ENCODE measurements around the gene DDX46. TPM values are rescaled to one million over a fixed set of nuclear protein-coding genes. Genes with fewer than 3 reads are reported as not detected.
A peak's percentile ranks its signal among the peaks of the same experiment; 100 is the strongest.
"Not testable (repeated sequence)": the region's sequence is repeated elsewhere in the genome, so short reads cannot be mapped to it uniquely, and the experiment has no call there.

Gene DDX46
- total RNA-seq, 1 donor from 2014 or later = 73.2 TPM

DNA sequence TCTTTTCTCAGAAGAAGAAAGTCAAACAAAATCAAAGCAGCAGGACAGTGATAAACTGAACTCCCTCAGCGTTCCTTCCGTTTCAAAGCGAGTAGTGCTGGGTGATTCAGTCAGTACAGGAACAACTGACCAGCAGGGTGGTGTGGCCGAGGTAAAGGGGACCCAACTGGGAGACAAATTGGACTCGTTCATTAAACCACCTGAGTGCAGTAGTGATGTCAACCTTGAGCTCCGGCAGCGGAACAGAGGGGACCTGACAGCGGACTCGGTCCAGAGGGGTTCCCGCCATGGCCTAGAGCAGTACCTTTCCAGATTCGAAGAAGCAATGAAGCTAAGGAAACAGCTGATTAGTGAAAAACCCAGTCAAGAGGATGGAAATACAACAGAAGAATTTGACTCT, 17.5 kb upstream of the DDX46 start:
- Mint-ChIP-seq H3K36me3 (ENCODE audit: insufficient read depth) (peaks cover 7% of the 10 kb centered on the region), H3K27me3 (no peaks in the 10 kb centered on the region), H3K4me1 (ENCODE audit: low read depth) (peaks cover 12% of the 10 kb centered on the region), H3K4me3 (ENCODE audit: low read depth) (no peak overlapping the region), H3K9me3 (ENCODE audit: low read depth) (no peaks in the 10 kb centered on the region), H3K27ac (peak overlapping the region; percentile 52)
- no peak for DNase-seq (ENCODE audit: low spot score, unreplicated experiment)
- TF ChIP-seq, protein P1, sequence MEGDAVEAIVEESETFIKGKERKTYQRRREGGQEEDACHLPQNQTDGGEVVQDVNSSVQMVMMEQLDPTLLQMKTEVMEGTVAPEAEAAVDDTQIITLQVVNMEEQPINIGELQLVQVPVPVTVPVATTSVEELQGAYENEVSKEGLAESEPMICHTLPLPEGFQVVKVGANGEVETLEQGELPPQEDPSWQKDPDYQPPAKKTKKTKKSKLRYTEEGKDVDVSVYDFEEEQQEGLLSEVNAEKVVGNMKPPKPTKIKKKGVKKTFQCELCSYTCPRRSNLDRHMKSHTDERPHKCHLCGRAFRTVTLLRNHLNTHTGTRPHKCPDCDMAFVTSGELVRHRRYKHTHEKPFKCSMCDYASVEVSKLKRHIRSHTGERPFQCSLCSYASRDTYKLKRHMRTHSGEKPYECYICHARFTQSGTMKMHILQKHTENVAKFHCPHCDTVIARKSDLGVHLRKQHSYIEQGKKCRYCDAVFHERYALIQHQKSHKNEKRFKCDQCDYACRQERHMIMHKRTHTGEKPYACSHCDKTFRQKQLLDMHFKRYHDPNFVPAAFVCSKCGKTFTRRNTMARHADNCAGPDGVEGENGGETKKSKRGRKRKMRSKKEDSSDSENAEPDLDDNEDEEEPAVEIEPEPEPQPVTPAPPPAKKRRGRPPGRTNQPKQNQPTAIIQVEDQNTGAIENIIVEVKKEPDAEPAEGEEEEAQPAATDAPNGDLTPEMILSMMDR (IDR thresholded peaks at IDR 0.05; ENCODE audit: unreplicated experiment) = no peak

DNA sequence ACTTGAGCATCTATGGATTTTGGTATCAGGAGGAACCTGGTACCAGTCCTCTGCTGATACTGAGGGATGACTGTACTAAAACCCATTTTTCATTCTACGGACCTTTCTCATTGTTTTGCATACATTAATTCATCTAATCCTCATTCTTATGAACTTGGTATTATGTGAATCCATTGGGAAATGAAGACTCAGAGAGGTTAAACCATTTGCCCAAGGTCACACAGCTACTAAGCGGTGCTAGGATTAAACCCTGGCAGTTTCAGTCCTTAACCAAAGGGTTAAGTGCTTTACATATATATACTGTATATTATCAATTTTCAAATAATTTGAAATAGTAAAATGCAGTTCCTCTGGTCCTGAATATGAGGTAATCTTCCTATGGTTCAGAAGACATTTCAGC, 16.4 kb upstream of the DDX46 start:
- TF ChIP-seq, protein P1 (IDR thresholded peaks at IDR 0.05; ENCODE audit: unreplicated experiment) = no peak
- peaks cover 7% of the 10 kb centered on the region for H3K36me3 Mint-ChIP-seq (ENCODE audit: insufficient read depth)
- no peak for DNase-seq (ENCODE audit: low spot score, unreplicated experiment)
- H3K4me1 Mint-ChIP-seq (ENCODE audit: low read depth) = peaks cover 12% of the 10 kb centered on the region
- H3K9me3 Mint-ChIP-seq (ENCODE audit: low read depth) = no peaks in the 10 kb centered on the region
- H3K27ac Mint-ChIP-seq = no peak overlapping the region
- no peaks in the 10 kb centered on the region for H3K27me3 Mint-ChIP-seq
- no peak overlapping the region for H3K4me3 Mint-ChIP-seq (ENCODE audit: low read depth)

DNA sequence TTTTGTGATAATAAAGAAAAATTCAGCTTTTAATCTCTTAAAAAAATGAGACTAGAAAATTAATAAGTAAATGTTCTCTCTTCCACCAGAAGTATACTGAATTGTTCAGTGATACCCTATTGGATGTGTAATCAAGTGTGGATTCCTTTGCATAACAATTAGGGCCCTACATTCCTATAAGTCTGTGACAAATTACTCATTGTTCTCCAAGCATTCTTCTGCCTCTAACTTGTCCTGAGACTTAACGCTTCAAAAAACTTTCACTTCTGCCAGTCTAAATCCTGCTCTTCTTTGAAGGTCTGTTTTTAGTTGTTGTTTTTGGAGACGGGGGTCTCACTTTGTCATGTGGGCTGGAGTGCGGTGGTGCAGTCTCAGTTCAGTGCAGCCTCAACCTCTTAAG, 9.2 kb upstream of the DDX46 start:
- Mint-ChIP-seq H3K27ac (peak overlapping the region; percentile 18), H3K4me3 (ENCODE audit: low read depth) (no peak overlapping the region), H3K36me3 (ENCODE audit: insufficient read depth) (peaks cover 8% of the 10 kb centered on the region), H3K27me3 (no peaks in the 10 kb centered on the region), H3K9me3 (ENCODE audit: low read depth) (no peaks in the 10 kb centered on the region), H3K4me1 (ENCODE audit: low read depth) (peaks cover 2% of the 10 kb centered on the region)
- TF ChIP-seq, protein P1 (IDR thresholded peaks at IDR 0.05; ENCODE audit: unreplicated experiment) = no peak
- no peak for DNase-seq (ENCODE audit: low spot score, unreplicated experiment)

DNA sequence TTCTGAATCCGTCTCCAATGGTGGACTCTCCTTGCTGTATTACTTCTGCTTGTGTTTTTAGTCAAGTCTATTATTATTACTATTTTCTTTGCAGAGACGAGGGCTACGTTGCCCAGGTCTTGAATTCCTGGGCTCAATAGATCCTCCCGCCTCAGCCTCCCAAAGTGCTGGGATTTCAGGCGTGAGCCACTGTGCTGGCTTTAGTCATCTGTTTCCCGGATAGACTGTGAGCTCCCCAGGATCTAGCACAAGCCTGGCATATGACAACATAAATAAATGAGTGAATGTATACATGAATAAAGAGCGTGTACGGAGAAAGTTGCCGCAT, 439 bp upstream of the DDX46 start:
- TF ChIP-seq, protein P1 (IDR thresholded peaks at IDR 0.05; ENCODE audit: unreplicated experiment) = no peak
- Mint-ChIP-seq H3K9me3 (ENCODE audit: low read depth) (no peaks in the 10 kb centered on the region), H3K4me3 (ENCODE audit: low read depth) (peak overlapping the region; percentile 98), H3K4me1 (ENCODE audit: low read depth) (peaks cover 17% of the 10 kb centered on the region), H3K27me3 (peaks cover 12% of the 10 kb centered on the region), H3K27ac (peak overlapping the region; percentile 98), H3K36me3 (ENCODE audit: insufficient read depth) (peaks cover 3% of the 10 kb centered on the region)
- DNase-seq (ENCODE audit: low spot score, unreplicated experiment) = no peak

DNA sequence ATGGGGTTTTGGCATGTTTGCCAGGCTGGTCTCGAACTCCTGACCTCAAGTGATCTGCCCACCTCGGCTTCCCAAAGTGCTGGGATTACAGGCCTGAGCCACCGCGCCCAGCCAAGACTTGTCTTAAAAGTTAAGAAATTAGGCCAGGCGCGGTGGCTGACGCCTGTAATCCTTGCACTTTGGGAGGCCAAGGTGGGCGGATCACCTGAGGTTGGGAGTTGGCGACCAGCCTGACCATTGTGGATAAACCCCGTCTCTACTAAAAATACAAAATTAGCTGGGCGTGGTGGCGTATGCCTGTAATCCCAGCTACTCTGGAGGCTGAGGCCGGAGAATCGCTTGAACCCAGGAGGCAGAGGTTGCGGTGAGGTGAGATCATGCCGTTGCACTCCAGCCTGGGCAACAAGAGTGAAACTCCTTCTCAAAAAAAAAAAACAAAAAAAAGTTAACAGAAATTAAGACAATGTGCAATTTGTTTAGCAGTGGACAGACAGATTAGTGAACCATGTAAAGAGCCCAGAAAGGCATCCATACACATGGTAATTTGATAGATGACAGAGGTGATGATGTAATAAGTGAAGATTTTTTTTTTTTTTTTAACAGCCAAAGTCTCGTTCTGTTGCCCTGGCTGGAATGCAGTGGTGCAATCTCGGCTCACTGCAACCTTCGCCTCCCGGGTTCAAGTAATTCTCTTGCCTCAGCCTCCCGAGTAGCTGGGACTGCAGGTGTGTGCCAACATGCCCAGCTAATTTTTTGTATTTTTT, 9.1 kb downstream of the DDX46 start:
- not testable (repeated sequence) for H3K4me1 Mint-ChIP-seq (ENCODE audit: low read depth); H3K9me3 Mint-ChIP-seq (ENCODE audit: low read depth); H3K27me3 Mint-ChIP-seq; DNase-seq (ENCODE audit: low spot score, unreplicated experiment); H3K4me3 Mint-ChIP-seq (ENCODE audit: low read depth); H3K27ac Mint-ChIP-seq
- peaks cover 18% of the 10 kb centered on the region for H3K36me3 Mint-ChIP-seq (ENCODE audit: insufficient read depth)

DNA sequence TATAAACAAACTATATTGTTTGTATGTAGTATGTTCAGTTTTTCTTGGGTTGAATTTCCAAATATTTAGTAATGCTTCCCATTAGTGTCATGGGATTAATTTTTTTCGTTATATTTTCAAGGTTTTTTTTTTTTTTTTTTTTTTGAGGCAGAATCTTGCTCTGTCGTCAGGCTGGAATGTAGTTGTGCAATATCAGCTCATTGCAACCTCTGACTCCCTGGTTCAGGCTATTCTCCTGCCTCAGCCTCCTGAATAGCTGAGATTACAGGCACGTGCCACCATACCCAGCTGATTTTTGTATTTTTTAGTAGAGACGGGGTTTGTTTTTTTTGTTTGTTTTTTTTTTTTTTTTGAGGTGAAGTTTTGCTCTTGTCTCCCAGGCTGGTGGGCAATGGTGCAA, 10.6 kb downstream of the DDX46 start:
- DNase-seq (ENCODE audit: low spot score, unreplicated experiment) = no peak
- no peaks in the 10 kb centered on the region for H3K9me3 Mint-ChIP-seq (ENCODE audit: low read depth)
- TF ChIP-seq, protein P1 (IDR thresholded peaks at IDR 0.05; ENCODE audit: unreplicated experiment) = no peak
- no peaks in the 10 kb centered on the region for H3K4me1 Mint-ChIP-seq (ENCODE audit: low read depth)
- no peaks in the 10 kb centered on the region for H3K27me3 Mint-ChIP-seq
- no peak overlapping the region for H3K4me3 Mint-ChIP-seq (ENCODE audit: low read depth)
- H3K36me3 Mint-ChIP-seq (ENCODE audit: insufficient read depth) = peaks cover 22% of the 10 kb centered on the region
- no peak overlapping the region for H3K27ac Mint-ChIP-seq

Measured in progenitor cell of endocrine pancreas (in vitro differentiated cells).